PC-9 (cell line): ENCODE data around the gene ZNF516. TPM values are rescaled to one million over a fixed set of nuclear protein-coding genes. Genes with fewer than 3 reads are reported as not detected.

ENCODE experiments used
- BruUV-seq: library from RNA; stranded (reverse); fragments of 400-500 nt; replicated peaks from 2 replicates; lab custom pipeline; 2021; lab: Mats Ljungman, UMichigan
- CTCF ChIA-PET: fragments of 300-600 bp; sonication (Branson Sonifier 250); formaldehyde crosslinking; loops from one replicate; lab custom pipeline; 2022; ENCODE audit warnings: antibody characterized with exemption; lab: Charles Lee
- POLR2A ChIA-PET: fragments of 300-600 bp; sonication (Branson Sonifier 250); formaldehyde crosslinking; loops from one replicate; lab custom pipeline; 2022; ENCODE audit warnings: antibody characterized with exemption; ENCODE audit not compliant: unreplicated experiment; lab: Charles Lee
- DNase-seq, 2 experiments: peaks; one replicate each; pipeline versions ENCODE4 v3.0.0 to v3.0.0-alpha.2; 2015 to 2022; ENCODE audit warnings: mixed read lengths in 1 of 2
- H2AFZ ChIP-seq: fragments of 200-600 bp; sonication (generic); 2 replicates; pipeline ENCODE4 v1.8.1; 2017; ENCODE audit warnings: antibody characterized with exemption
- H3F3A ChIP-seq: fragments of 200-600 bp; sonication (generic); 2 replicates; pipeline ENCODE4 v1.8.1; 2017; ENCODE audit warnings: antibody characterized with exemption, mild to moderate bottlenecking, low read depth; ENCODE audit not compliant: insufficient read depth
- H3K27ac ChIP-seq: fragments of 200-600 bp; sonication (generic); 2 replicates; pipeline ENCODE4 v1.6.1; 2016; ENCODE audit warnings: mixed run types
- H3K27me3 ChIP-seq: fragments of 200-600 bp; sonication (generic); 2 replicates; pipeline ENCODE4 v1.6.1; 2016; ENCODE audit warnings: low read depth, mixed run types; ENCODE audit not compliant: insufficient read depth
- H3K36me3 ChIP-seq: fragments of 200-600 bp; sonication (generic); 2 replicates; pipeline ENCODE4 v1.6.1; 2016; ENCODE audit warnings: low read depth, mixed run types
- H3K4me1 ChIP-seq: fragments of 200-600 bp; sonication (generic); replicated peaks from 2 replicates; pipeline ENCODE4 v1.6.1; 2016; ENCODE audit warnings: mixed run types; ENCODE audit not compliant: insufficient read depth
- H3K4me2 ChIP-seq: fragments of 200-600 bp; sonication (generic); 2 replicates; pipeline ENCODE4 v1.6.1; 2017; ENCODE audit warnings: mixed run types
- H3K4me3 ChIP-seq: fragments of 200-600 bp; sonication (generic); 2 replicates; pipeline ENCODE4 v1.6.1; 2016; ENCODE audit warnings: mixed run types
- H3K79me2 ChIP-seq: fragments of 200-600 bp; sonication (generic); 2 replicates; pipeline ENCODE4 v1.6.1; 2017; ENCODE audit warnings: low read depth, mixed run types
- H3K9me2 ChIP-seq: fragments of 200-600 bp; sonication (generic); 2 replicates; pipeline ENCODE4 v1.8.1; 2017; ENCODE audit warnings: mild to moderate bottlenecking; ENCODE audit not compliant: insufficient read depth
- H3K9me3 ChIP-seq: fragments of 200-600 bp; sonication (generic); 2 replicates; pipeline ENCODE4 v1.8.1; 2016; ENCODE audit warnings: low read depth; ENCODE audit not compliant: insufficient read depth
- H4K20me1 ChIP-seq: fragments of 200-600 bp; sonication (generic); 2 replicates; pipeline ENCODE4 v1.8.1; 2017; ENCODE audit not compliant: insufficient read depth
- EZH2 ChIP-seq: fragments of 200-600 bp; sonication (generic); IDR thresholded peaks from 2 replicates; pipeline ENCODE4 v1.8.0; 2017; ENCODE audit warnings: antibody characterized with exemption, low read depth
- intact Hi-C: fragments of 100-400 bp; cut with micrococcal nuclease; formaldehyde crosslinking; loops from one replicate; pipeline ENCODE4 v1.10.0; 2022; ENCODE audit not compliant: unreplicated experiment
- total RNA-seq: library from RNA; stranded (reverse); gene quantifications from 2 replicates; pipeline ENCODE4 v1.2.3, GENCODE V29; 2021
- TF ChIP-seq, protein P1 (sequence below): fragments of 200-600 bp; sonication (generic); conservative IDR thresholded peaks from 2 replicates; pipeline ENCODE4 v1.6.1; 2017; ENCODE audit warnings: mixed run types, antibody characterized with exemption, mild to moderate bottlenecking, moderate library complexity

The ZNF516 gene
- total RNA-seq, 1 experiment from 2014 or later: 32.7 TPM

GRCh38 chr18:76451396-76452331 lies 43.4 kb downstream of the ZNF516 start:
- H4K20me1 ChIP-seq: peaks cover 46% of the 10 kb centered on the region
- ChIA-PET POLR2A (interaction anchor here (0.6 to 1.0 kb wide), 2 partner anchors 33 to 35 kb away, joined by 3 to 12 read pairs; no protein-coding TSS in a partner anchor), CTCF (no interaction called here)
- no peaks in the 10 kb centered on the region for H3K9me2 ChIP-seq
- H3F3A ChIP-seq: no peaks in the 10 kb centered on the region
- TF ChIP-seq, protein P1, sequence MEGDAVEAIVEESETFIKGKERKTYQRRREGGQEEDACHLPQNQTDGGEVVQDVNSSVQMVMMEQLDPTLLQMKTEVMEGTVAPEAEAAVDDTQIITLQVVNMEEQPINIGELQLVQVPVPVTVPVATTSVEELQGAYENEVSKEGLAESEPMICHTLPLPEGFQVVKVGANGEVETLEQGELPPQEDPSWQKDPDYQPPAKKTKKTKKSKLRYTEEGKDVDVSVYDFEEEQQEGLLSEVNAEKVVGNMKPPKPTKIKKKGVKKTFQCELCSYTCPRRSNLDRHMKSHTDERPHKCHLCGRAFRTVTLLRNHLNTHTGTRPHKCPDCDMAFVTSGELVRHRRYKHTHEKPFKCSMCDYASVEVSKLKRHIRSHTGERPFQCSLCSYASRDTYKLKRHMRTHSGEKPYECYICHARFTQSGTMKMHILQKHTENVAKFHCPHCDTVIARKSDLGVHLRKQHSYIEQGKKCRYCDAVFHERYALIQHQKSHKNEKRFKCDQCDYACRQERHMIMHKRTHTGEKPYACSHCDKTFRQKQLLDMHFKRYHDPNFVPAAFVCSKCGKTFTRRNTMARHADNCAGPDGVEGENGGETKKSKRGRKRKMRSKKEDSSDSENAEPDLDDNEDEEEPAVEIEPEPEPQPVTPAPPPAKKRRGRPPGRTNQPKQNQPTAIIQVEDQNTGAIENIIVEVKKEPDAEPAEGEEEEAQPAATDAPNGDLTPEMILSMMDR: no peak
- no peak for TF ChIP-seq EZH2
- H3K9me3 ChIP-seq: no peaks in the 10 kb centered on the region
- H3K79me2 ChIP-seq: peaks cover 48% of the 10 kb centered on the region
- H3K36me3 ChIP-seq: no peaks in the 10 kb centered on the region
- H2AFZ ChIP-seq: no peak overlapping the region
- H3K4me3 ChIP-seq: no peak overlapping the region
- no peak overlapping the region for H3K4me2 ChIP-seq
- BruUV-seq: no TSS peak
- intact Hi-C loops: no loop called here
- H3K27ac ChIP-seq: no peak overlapping the region
- no peaks in the 10 kb centered on the region for H3K27me3 ChIP-seq
- no peak for DNase-seq
- no peaks in the 10 kb centered on the region for H3K4me1 ChIP-seq

GRCh38 chr18:76450452-76451395 lies 44.3 kb downstream of the ZNF516 start:
- ChIA-PET CTCF (no interaction called here), POLR2A (interaction anchor here (0.6 to 1.0 kb wide), 2 partner anchors 34 to 36 kb away, joined by 3 to 12 read pairs; no protein-coding TSS in a partner anchor)
- Histone ChIP-seq H3K9me2 (no peaks in the 10 kb centered on the region), H2AFZ (no peak overlapping the region), H3K27ac (no peak overlapping the region), H3K27me3 (no peaks in the 10 kb centered on the region), H3F3A (no peaks in the 10 kb centered on the region), H3K4me2 (no peak overlapping the region), H3K79me2 (peaks cover 39% of the 10 kb centered on the region), H3K4me3 (no peak overlapping the region), H3K4me1 (no peaks in the 10 kb centered on the region), H3K36me3 (no peaks in the 10 kb centered on the region), H4K20me1 (peaks cover 38% of the 10 kb centered on the region), H3K9me3 (no peaks in the 10 kb centered on the region)
- intact Hi-C loops: no loop called here
- no TSS peak for BruUV-seq
- TF ChIP-seq EZH2: no peak
- TF ChIP-seq, protein P1: no peak
- DNase-seq: no peak

DNA sequence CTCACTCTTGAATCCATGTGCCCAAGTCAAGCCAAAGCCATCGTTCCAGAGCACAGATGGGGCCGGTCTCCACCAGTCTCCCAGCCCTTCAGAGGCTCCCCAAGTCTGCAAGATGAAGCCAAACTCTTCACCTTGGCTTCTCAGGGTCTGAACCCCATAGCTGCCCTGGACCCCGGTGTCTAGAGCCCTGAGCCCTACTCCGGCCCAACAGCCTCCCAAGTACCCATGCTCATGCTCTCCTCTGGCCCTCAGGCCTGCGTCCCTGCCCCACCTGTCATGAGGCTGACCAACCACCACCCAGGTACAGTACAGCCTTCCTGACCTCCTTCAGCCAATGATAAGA lies 46.0 kb downstream of the ZNF516 start:
- DNase-seq: no peak
- Histone ChIP-seq H3K4me2 (no peak overlapping the region), H4K20me1 (peaks cover 42% of the 10 kb centered on the region), H3K4me1 (no peaks in the 10 kb centered on the region), H3K36me3 (no peaks in the 10 kb centered on the region), H3K27ac (no peak overlapping the region), H3F3A (no peaks in the 10 kb centered on the region), H3K79me2 (peaks cover 48% of the 10 kb centered on the region), H3K9me3 (no peaks in the 10 kb centered on the region), H3K9me2 (no peaks in the 10 kb centered on the region), H3K4me3 (no peak overlapping the region), H3K27me3 (no peaks in the 10 kb centered on the region), H2AFZ (no peak overlapping the region)
- no peak for TF ChIP-seq EZH2
- TF ChIP-seq, protein P1: no peak
- no TSS peak for BruUV-seq
- ChIA-PET CTCF (no interaction called here), POLR2A (no interaction called here)
- intact Hi-C loops: no loop called here
